Middle frontal gyrus (tissue), 1 donor: ENCODE measurements around the gene ERICH6B.

ENCODE experiments used
- DNase-seq: peaks from one replicate; pipeline ENCODE4 v3.0.0-alpha.2; 2015; ENCODE audit warnings: low spot score; ENCODE audit errors: extremely low spot score

Gene ERICH6B

GRCh38 chr13:45602183-45603170 is 13.1 kb downstream of the ERICH6B start:
- peak; percentile 28 for DNase-seq

DNA sequence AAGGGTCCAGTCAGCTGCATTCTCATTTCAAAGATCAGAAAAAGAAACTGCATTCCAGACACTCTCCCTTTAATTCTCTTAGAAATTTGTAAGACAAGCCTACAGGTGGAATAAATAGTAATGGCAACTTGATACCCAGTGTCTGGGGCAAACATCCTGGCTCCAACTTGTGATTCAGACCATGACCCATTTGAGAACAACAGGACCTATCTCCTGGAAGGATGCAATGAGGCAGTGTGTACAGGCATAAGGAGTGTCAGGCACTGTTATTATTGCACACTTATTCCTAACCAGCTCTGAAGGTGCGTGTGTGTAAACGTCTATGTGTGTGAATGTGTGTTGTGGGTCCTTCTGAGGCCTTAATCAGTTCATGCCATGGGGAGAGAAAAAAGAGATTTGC is 13.9 kb downstream of the ERICH6B start:
- DNase-seq, result no peak

DNA sequence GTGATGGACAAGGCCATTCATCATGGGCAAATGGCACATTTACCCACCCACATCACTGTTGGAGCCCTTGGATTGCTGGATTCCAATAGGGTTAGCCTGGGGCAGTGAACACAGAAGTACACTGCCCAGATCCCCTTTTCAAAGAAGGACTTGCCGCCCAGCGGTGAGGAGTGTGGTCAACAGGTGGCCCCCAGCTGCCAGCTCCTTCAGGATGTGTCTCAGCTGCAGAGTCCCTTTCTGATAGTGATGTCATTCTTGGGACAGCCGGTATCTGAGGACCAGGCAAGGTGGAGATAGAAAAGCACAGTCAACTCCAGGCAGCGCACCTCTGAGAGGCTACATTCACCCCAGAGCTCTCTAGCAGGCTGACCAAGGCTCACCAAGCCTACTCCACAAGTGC is 16.9 kb downstream of the ERICH6B start:
- DNase-seq, result no peak

DNA sequence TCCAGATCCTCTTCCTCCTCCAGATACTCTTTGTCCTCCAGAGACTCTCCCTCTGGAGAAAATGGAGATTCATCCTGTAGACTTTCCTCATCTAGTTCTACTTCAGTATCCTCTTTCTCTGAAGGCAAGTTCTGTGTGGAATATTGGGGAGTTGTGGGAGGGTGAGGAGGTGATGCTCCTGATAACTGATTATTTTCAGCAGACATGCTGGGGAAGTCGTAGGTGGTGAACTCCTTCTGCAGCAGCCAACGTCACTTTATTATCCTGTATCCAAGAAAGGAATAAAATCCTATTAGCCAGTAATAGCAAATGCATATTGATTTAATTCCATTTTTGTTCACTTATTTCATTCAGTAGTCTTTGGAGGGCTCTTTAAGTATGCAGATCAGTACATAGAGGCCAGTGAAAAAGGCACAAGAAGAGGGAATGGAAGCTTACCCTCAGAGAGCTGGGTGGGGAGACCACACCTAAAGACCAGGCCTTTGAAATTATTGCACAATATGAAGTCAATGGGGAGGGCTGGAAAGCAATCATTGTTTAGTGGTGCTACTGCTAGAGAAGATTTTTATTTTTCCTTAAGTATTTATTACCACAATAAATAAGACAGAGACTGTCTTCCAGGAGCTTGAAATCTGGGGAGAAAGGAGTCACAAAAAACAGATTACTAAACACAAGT is 18.6 kb downstream of the ERICH6B start:
- DNase-seq, result no peak

- no peak for DNase-seq
Measured at GRCh38 chr13:45595965-45596364, 19.6 kb downstream of the ERICH6B start.

- DNase-seq, result no peak
Measured at GRCh38 chr13:45594764-45595163, 20.8 kb downstream of the ERICH6B start.

- no peak for DNase-seq
Measured at GRCh38 chr13:45594227-45594626, 21.3 kb downstream of the ERICH6B start.

GRCh38 chr13:45592758-45593157 is 22.8 kb downstream of the ERICH6B start:
- no peak for DNase-seq

DNA sequence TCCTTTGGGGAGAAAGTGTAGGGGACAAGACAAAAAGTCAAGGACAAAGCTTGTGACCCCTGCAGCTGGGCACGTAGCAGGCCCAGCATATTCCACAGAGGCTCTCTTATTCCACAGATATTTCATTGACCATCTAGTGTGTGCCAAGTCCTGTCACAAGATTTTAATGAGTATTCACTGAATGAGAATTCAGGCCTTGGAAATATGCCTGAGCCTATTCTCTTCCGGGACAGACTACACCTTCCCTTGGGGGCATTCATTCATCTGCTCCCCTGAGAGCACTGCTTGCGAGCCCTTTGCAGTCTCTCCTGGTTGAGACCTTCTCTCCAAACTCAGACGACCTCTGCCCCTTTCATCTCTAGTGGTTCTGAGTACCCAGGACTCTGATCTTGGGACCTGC is 25.5 kb downstream of the ERICH6B start:
- DNase-seq, result no peak

GRCh38 chr13:45587897-45588296 is 27.6 kb downstream of the ERICH6B start:
- DNase-seq, result no peak

GRCh38 chr13:45584816-45585215 is 30.7 kb downstream of the ERICH6B start:
- DNase-seq, result no peak

GRCh38 chr13:45582408-45583076 is 33.0 kb downstream of the ERICH6B start:
- no peak for DNase-seq

- DNase-seq, result no peak
Measured at GRCh38 chr13:45576466-45576865, 39.1 kb downstream of the ERICH6B start.

DNA sequence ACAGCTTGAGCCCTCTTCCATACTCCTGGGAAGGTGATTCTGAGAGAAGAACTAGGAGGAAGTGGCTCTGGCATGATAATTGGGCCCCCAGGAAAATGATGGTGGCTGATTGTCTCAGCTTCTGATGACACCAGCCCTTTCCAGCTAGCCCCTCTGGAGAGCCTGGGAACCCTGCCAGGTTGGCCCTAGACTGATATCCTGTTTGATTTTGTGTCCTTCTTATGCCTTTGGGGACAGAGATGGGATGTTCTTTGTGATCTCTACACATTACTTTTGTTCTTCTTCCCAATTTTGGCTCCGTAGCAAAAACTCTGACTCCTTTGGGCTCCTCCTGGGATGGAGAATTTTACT is 39.7 kb downstream of the ERICH6B start:
- DNase-seq, result no peak

DNA sequence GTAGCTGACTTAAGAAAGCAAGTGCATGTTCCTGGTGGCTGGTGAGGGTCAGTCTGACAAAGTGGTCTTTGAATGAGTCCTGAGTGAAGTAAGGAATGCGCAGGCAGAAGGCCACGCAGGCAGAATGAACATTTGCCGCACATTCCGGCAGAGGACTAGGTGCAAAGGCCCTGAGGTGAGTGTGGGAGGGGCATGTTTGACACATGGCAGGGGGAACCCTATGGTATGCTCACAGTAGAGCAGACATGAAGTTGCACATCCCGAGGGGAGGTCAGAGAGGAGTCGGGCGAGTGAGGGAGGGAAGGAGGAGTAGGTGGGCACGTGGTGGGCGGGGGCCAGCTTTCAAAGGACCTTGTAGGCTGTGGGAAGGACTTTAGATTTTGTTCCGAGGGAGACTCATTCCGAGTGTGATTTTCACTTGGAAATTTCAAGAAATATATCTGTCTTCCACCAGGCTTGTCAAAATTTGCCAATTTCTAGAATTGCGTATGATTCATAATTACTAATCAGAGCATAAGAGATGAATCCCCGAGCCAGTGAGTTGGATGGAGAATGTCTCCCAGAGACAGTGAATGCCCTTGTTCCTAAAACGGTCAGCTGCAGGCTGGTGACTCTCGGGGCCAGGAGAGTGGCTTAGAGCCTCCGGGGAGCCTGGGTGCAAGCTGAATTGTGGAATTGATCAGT is 40.3 kb downstream of the ERICH6B start:
- DNase-seq, result no peak

DNA sequence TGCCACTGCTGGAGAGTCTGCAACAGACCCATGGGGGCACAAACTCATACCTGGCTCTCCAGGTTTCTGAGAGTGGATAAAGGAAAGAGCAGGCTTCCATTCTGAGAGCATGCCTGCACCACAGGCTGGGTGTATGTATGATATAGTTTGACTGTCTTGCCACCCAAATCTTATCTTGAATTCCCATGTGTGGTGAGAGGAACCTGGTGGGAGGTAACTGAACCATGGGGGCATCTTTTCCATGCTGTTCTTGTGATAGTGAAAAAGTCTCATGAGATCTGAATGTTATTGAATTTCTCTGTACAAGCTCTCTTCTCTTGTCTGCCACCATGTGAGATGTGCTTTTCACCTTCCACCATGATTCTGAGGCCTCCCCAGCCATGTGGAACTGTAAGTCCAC is 50.2 kb downstream of the ERICH6B start:
- no peak for DNase-seq

- DNase-seq, result no peak
Measured at GRCh38 chr13:45564133-45564776, 51.3 kb downstream of the ERICH6B start.

DNA sequence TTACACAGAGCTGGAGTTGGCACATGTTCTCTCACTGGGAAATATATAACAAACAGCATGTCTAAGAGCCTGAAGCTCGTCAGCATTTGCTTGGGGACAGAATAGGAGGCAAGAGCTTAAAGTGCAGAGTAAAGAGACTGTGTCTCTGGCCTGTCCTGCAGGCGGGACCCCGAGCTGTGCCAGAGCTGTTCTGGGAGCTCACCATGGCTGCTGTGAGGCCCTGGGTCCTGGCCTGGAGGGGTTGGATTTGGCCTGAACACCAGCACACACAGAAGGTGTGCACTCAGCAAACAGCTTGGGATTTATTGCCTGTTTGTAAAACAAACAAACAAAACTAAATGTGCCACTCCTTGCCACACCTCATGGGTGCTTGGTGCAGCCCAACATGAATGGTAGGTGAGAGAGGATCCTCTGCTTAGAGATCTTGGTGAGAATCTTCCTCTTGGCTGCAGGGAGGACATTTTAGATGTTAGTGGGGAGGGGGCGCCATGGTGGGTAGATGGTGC is 60.9 kb downstream of the ERICH6B start:
- no peak for DNase-seq

- DNase-seq, result no peak
Measured at GRCh38 chr13:45548281-45548680, 67.3 kb downstream of the ERICH6B start.

GRCh38 chr13:45546410-45546765 is 69.2 kb downstream of the ERICH6B start:
- no peak for DNase-seq
